ENCODE data around the gene ETV2.
"Not testable (repeated sequence)": the region's sequence is repeated elsewhere in the genome, so short reads cannot be mapped to it uniquely, and the experiment has no call there.

ETV2 gene

DNA sequence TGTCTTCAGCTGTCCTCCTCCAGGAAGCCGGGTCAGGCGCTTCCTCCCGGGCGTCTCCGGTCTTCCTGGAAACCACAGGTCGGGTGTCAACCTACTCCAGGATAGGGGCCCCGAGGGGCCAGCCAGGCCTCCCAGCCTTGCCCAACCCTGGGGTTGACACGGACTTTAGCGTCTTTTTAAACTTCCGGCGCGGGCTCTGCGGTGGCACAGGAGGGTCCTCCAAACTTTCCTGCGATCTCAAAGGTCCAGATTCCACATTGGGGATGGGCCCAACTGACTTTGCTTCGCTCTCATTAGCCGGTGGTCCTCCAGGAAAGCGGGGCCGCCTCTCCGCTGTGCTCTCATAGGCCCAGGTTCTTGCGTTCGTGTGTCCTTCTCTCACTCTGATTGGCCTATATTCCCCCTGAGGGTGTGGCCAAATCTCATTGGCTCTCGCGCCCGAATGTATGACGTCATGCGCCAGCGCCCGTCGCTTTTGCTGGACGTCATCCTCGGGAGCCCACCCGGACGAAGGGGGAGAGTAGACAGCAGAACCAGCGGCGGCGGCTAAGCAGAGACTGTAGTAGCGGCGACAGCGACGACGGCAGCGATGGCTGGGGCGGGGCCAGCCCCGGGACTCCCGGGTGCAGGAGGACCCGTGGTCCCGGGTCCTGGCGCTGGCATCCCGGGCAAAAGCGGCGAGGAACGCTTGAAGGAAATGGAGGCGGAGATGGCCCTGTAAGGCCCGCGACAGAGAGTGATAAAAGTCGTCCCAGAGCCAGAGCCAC is 12.8 kb upstream of the ETV2 start, which contains the start of gene RBM42:
Gene RBM42 (plus strand): TSS at position 472 of the 767 bp plus-strand sequence. CDS start 118 bp downstream, at position 590.
- DNase-seq (ENCODE audit: low spot score), result peak; percentile 99

DNA sequence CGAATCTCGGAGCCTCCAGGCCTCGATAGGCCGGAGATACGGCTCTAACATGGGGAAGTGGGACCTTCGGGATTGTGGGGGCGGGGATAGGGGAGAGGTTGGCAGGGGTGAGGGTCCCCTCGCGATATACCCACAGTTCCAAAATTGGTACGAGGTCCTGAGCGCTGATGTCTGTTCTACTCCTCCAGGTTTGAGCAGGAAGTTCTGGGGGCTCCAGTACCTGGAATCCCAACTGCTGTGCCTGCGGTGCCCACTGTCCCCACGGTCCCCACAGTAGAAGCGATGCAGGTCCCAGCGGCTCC is 12.3 kb upstream of the ETV2 start:
- DNase-seq (ENCODE audit: low spot score), result no peak

DNA sequence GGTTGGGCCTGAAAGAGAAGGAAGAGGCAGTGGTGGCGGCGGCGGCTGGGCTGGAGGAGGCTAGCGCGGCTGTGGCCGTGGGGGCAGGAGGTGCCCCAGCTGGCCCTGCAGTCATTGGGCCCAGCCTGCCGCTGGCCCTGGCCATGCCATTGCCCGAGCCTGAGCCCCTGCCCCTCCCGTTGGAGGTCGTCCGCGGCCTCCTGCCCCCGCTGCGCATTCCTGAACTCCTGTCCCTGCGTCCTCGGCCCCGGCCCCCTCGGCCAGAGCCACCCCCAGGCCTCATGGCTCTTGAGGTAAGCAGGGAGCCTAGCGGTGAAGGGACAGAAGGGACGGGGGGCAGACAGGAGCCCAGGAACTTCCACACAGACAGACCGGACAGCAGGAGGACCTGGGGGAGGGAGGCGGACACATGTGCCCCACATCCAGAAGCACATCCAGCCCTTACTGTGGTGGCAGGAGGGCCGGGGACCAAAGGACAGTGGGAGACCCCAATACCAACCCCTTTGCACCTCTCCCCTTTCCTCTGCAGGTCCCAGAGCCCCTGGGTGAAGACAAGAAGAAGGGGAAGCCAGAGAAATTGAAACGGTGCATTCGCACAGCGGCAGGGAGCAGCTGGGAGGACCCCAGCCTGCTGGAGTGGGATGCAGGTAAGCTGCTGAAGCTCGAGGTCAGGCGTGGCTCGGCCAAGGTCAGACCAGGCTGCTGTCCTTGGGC is 7.7 kb upstream of the ETV2 start:
- no peak for DNase-seq (ENCODE audit: low spot score)

DNA sequence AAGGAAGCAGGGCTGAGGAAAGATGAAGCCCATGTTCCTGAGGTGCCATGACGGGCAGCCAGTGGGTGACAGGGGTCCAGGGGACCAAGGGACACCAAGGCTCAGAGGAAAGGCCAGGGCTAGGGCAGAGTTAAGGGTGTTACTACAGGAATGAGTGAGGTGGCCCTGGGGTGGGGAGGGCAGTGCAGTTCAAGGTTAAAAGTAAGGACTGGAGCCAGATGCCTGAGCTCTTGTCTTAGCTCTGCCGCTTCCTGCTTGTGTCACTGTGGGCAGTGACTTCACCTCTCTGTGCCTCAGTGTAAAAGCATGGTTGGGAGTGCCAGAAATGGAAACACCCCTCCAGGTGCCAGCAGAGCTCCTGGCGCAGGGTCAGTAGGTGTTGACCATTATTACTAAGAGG is 4.9 kb upstream of the ETV2 start:
- DNase-seq (ENCODE audit: low spot score), result no peak

GRCh38 chr19:35637165-35637564 is 4.4 kb upstream of the ETV2 start:
- no peak for DNase-seq (ENCODE audit: low spot score)

GRCh38 chr19:35639321-35639639 is 2.3 kb upstream of the ETV2 start:
- DNase-seq (ENCODE audit: low spot score), result no peak

GRCh38 chr19:35639863-35640262 is 1.7 kb upstream of the ETV2 start:
- no peak for DNase-seq (ENCODE audit: low spot score)

DNA sequence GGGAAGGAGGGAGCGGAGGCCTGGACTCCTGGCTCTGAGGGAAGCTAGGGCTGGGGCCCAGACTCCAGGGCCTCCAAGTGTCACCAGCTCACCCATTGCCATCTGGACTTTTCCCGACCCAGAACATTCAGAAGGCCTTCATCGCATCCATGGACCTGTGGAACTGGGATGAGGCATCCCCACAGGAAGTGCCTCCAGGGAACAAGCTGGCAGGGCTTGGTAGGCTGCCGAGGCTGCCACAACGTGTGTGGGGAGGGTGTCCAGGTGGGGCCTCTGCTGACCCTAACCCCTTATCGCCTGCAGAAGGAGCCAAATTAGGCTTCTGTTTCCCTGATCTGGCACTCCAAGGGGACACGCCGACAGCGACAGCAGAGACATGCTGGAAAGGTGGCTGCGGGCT is 767 bp downstream of the ETV2 start:
- DNase-seq (ENCODE audit: low spot score), result no peak

GRCh38 chr19:35642798-35643254 is 1.3 kb downstream of the ETV2 start:
- no peak for DNase-seq (ENCODE audit: low spot score)

GRCh38 chr19:35643255-35644205 is 2.0 kb downstream of the ETV2 start:
- DNase-seq (ENCODE audit: low spot score), result peak; percentile 86

DNA sequence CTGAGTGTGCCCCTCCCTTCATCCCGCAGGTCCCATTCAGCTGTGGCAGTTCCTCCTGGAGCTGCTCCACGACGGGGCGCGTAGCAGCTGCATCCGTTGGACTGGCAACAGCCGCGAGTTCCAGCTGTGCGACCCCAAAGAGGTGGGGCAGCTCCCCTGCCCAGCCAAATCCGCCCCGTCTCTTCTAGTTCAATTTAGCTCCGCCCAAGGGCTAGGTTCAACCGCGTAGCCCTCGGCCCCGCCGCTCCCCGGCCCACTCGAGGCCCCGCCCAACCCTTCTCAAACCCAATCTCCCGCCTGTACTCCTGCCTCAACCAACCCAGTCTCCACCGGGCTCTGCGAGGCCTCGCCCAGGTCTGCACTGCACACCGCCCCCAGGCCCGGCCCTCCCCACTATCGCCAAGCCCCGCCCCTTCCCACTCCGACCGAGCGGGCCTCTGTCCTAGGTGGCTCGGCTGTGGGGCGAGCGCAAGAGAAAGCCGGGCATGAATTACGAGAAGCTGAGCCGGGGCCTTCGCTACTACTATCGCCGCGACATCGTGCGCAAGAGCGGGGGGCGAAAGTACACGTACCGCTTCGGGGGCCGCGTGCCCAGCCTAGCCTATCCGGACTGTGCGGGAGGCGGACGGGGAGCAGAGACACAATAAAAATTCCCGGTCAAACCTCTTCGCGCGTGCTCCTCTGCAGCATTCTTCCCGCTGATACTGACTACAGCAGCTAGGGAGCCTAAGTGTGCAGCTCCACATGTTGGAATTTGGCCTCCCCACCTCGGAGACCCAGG is 2.9 kb downstream of the ETV2 start:
- DNase-seq (ENCODE audit: low spot score), result peak; percentile 96

DNA sequence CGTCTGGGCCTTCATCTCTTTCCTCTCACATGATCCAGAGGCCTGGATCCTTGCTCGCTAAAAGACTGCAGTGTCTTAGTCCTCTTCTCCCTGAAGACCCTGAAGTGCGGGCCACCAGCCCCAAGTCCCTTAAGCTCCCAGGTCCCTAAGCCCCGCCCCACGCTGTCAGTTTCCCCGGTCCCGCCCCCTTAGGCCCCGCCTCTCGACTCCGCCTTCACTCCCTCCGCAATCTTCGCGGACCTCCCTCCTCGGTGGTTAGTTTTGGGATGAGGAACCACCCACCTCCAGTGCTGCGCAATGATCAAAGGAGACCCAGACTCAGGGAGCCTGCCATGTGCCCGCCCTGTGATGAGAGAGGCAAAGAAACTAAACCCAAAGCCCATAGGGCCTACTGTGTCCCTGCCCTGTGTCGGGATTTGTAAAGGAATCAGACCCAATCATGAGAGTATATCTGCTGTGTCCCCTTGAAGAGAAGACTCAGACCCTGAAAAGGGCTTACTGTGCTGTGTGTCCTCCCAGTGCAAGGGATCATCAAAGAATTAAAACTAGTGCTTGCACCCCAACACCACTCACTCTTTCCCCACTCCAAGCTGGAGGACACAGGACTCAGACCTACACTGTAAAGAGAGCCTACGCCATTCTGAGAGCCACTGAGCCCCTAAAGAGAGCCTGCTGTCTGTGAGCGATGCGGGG is 3.6 kb downstream of the ETV2 start:
- peak; percentile 82 for DNase-seq (ENCODE audit: low spot score)

GRCh38 chr19:35645680-35646511 is 4.4 kb downstream of the ETV2 start:
- DNase-seq (ENCODE audit: low spot score), result no peak

DNA sequence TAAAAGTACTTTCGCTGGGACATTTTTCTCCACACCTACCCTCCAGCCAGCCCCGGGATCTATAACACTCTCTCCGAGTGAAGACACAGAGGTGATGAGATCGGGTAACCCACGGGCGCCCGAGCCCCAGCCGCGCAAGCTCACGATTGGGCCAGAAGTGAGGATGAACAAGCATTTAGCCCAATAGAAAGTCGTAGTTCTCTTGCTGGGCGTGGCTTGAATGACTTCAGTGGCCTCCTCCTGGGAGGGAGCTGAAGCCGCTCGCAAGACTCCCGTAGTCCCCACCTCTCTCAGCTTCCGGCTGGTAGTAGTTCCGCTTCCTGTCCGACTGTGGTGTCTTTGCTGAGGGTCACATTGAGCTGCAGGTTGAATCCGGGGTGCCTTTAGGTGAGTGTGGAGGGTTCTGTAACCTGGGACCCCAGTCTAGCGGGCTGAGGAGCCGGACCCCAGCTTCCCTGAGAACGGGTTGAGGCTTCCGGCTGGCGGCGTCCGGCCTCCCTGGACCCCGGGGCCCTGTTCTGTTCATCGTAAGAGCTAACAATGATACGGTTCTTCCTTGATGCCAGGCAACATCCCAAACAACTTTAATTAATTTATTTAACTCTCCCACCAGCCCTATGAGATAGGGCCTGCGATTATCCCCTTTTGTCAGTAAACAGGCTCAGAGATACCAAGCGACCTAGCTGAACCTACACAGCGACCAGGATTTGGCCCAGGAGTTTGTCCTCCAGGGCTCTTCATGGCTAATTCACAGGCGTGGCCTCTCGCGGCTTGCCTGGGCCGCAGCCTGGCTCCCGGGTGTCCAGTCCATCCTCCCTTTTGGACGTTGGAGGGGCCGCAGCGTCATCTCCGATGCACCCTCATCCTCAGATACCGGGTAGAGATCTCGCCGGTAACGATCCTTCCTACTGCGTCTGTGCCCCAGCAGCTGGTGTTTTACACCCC is 6.7 kb downstream of the ETV2 start, which contains the start of gene COX6B1:
Gene COX6B1 (plus strand): TSS at position 307 of the 945 bp plus-strand sequence. CDS start 2,921 bp downstream, outside the sequence.
- peak; percentile 99 for DNase-seq (ENCODE audit: low spot score)

GRCh38 chr19:35650581-35650980 is 9.0 kb downstream of the ETV2 start:
- no peak for DNase-seq (ENCODE audit: low spot score)

- not testable (repeated sequence) for DNase-seq (ENCODE audit: low spot score)
These were observed 13.3 kb downstream of the ETV2 start for GRCh38 chr19:35654828-35655227.

DNA sequence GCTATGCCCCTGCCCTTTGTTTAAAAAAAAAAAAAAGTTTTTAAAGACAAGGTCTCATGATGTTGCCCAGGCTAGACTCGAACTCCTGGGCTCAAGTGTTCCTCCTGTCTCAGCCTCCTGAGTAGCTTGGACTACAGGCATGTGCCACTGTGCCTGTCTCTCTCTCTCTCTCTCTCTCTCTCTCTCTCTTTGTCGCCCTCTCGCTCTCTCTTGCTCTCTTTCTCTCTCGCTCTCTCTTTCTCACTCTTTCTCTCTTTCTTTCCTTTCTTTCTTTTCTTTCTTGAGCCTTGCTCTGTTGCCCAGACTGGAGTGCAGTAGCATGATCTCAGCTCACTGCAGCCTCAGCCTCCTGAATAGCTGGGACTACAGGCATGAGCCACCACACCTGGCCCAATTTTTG is 14.1 kb downstream of the ETV2 start:
- no peak for DNase-seq (ENCODE audit: low spot score)

GRCh38 chr19:35656700-35657099 is 15.2 kb downstream of the ETV2 start:
- DNase-seq (ENCODE audit: low spot score), result no peak
